ENCODE data around the gene TTN. TPM values are rescaled to one million over a fixed set of nuclear protein-coding genes. Genes with fewer than 3 reads are reported as not detected.

TTN gene
- total RNA-seq, 1 donor from 2014 or later = 2,803 TPM

DNA sequence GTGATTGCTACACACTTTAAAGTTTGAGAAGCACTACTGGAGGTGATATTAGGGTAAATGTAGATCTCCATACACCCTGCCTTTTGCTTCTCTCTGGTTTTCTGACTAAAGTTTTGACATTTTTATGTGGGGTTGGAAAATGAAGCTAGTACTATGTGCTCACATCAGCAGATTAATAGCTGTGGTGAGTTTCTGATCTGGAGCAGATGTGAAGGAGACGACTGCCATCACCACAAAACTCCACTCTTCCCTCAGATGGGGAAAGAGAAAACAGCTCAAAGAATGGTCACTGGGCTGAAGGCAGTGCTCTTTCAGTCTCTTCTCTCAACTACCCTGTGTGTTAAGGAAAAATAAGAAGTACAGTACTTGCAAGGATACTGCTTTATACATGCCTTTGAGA lies 289.7 kb downstream of the TTN start:
- TF ChIP-seq, protein P1, sequence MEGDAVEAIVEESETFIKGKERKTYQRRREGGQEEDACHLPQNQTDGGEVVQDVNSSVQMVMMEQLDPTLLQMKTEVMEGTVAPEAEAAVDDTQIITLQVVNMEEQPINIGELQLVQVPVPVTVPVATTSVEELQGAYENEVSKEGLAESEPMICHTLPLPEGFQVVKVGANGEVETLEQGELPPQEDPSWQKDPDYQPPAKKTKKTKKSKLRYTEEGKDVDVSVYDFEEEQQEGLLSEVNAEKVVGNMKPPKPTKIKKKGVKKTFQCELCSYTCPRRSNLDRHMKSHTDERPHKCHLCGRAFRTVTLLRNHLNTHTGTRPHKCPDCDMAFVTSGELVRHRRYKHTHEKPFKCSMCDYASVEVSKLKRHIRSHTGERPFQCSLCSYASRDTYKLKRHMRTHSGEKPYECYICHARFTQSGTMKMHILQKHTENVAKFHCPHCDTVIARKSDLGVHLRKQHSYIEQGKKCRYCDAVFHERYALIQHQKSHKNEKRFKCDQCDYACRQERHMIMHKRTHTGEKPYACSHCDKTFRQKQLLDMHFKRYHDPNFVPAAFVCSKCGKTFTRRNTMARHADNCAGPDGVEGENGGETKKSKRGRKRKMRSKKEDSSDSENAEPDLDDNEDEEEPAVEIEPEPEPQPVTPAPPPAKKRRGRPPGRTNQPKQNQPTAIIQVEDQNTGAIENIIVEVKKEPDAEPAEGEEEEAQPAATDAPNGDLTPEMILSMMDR (IDR thresholded peaks at IDR 0.05; ENCODE audit: borderline replicate concordance) = no peak
- no peaks in the 10 kb centered on the region for H3K9me3 ChIP-seq (replicated peaks)
- peaks cover 20% of the 10 kb centered on the region for H3K36me3 ChIP-seq
- H3K27ac ChIP-seq (replicated peaks) = no peak overlapping the region
- no peak for DNase-seq
- H3K4me3 ChIP-seq = no peak overlapping the region
- H3K27me3 ChIP-seq (ENCODE audit: low read depth) = no peaks in the 10 kb centered on the region
- intact Hi-C loops (cut with micrococcal nuclease) = no loop called here
- no peaks in the 10 kb centered on the region for H3K4me1 ChIP-seq

DNA sequence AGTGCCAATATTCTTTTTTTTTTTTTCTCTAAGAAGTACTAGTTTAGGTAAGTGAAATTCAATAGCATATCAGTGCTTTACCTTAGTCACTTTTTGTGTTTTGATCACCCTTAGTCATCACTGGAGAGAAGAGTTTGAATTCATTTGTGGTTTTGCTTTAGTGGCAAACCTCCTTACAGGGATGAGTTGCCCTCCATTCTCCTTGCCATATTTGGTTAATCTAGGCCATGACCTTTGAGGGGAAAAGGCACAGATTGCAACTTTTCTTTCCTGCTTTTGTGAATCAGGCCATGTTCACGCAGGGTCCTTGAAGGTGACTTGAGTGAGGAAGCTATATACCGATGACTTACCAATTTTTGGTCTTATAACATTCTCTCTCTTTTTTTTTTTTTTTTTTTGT lies 292.6 kb downstream of the TTN start:
- no peaks in the 10 kb centered on the region for H3K4me1 ChIP-seq
- H3K27me3 ChIP-seq (ENCODE audit: low read depth) = no peaks in the 10 kb centered on the region
- TF ChIP-seq, protein P1 (IDR thresholded peaks at IDR 0.05; ENCODE audit: borderline replicate concordance) = no peak
- H3K36me3 ChIP-seq = peaks cover 36% of the 10 kb centered on the region
- H3K4me3 ChIP-seq = no peak overlapping the region
- DNase-seq = no peak
- no peaks in the 10 kb centered on the region for H3K9me3 ChIP-seq (replicated peaks)
- intact Hi-C loops (cut with micrococcal nuclease) = no loop called here
- no peak overlapping the region for H3K27ac ChIP-seq (replicated peaks)

DNA sequence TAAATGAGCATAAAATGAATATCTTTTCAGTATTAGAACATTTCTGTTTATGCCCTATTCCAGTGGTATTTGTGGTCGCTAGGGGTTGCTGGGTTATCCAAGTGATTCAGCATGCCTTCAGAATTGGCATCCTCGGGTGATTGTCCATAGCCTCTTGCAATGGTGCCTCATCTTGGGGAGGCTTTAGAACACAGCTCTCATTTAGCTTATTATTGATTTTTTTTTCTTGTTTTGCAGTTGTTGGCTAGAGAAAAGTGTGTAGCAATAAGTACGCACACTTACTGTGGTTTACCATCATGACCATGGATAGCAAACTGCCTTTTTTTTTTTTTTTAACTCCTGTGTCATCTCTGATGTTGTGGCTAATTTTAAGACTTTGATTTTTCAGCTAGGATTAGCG lies 293.3 kb downstream of the TTN start:
- H3K27ac ChIP-seq (replicated peaks) = no peak overlapping the region
- no peaks in the 10 kb centered on the region for H3K27me3 ChIP-seq (ENCODE audit: low read depth)
- H3K9me3 ChIP-seq (replicated peaks) = no peaks in the 10 kb centered on the region
- no peaks in the 10 kb centered on the region for H3K4me1 ChIP-seq
- TF ChIP-seq, protein P1 (IDR thresholded peaks at IDR 0.05; ENCODE audit: borderline replicate concordance) = no peak
- peaks cover 39% of the 10 kb centered on the region for H3K36me3 ChIP-seq
- H3K4me3 ChIP-seq = no peak overlapping the region
- intact Hi-C loops (cut with micrococcal nuclease) = no loop called here
- DNase-seq = no peak

DNA sequence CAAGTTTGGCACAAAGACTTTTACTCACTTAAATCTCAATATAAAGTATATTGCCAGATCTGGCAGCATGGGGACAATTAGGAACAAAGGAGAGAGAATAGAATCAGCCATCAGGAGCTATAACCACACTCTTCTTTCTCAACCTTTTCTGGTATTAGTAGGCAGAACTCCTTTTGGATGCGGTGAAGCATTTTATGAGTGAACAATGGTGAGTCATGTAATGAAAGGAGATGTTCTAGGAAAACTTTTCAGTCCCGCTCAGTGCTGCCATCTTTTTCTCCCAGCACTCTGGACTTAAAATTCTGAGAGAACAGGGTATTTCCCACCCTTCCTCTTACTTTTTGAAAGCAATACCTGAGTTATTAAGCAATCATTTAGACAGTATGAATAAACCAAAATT lies 294.7 kb downstream of the TTN start:
- DNase-seq = no peak
- H3K36me3 ChIP-seq = peaks cover 30% of the 10 kb centered on the region
- no peak overlapping the region for H3K4me3 ChIP-seq
- intact Hi-C loops (cut with micrococcal nuclease) = no loop called here
- H3K9me3 ChIP-seq (replicated peaks) = no peaks in the 10 kb centered on the region
- H3K27me3 ChIP-seq (ENCODE audit: low read depth) = no peaks in the 10 kb centered on the region
- no peaks in the 10 kb centered on the region for H3K4me1 ChIP-seq
- H3K27ac ChIP-seq (replicated peaks) = no peak overlapping the region
- TF ChIP-seq, protein P1 (IDR thresholded peaks at IDR 0.05; ENCODE audit: borderline replicate concordance) = no peak

DNA sequence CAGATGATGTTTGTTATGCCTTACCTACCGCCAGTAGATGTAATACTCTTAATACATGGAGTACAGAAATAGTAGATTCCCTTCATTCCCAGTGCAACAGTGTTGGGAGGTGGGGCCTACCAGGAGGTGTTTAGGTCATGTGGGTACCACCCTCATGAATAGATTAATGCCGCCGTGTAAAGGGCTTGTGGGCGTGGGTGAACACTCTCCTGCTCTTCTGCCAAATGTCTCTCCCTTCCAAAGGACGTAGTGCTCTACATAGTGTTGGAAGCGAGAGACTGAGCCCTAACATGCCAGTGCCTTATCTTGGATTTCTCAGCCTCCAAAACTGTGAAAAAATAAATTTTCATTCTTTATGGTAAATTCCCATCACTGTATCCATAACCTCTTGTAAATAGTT lies 296.8 kb downstream of the TTN start:
- Histone ChIP-seq H3K4me3 (no peak overlapping the region), H3K4me1 (no peaks in the 10 kb centered on the region), H3K9me3 (replicated peaks) (no peaks in the 10 kb centered on the region), H3K36me3 (peaks cover 32% of the 10 kb centered on the region), H3K27ac (replicated peaks) (no peak overlapping the region), H3K27me3 (ENCODE audit: low read depth) (no peaks in the 10 kb centered on the region)
- DNase-seq = no peak
- TF ChIP-seq, protein P1 (IDR thresholded peaks at IDR 0.05; ENCODE audit: borderline replicate concordance) = no peak
- intact Hi-C loops (cut with micrococcal nuclease) = no loop called here

DNA sequence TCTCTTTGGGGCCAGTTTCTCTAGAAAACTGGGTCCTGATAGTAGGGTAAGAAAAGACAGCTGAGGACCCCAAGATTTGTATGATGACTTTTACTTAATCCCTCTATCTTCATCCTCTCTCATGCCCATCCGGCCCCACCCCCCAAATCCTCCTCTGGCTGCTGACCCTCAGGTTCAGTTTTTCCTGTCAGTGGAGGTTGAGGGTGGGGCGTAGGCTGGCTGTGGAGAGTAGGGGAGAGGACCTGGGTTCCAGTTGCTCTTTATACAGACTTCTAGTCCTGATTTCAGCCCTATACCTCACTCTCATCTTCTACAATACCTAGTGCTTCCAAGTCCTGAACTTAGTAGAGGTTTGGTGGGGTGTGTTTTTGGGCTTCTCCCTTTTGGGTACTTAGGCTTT lies 298.6 kb downstream of the TTN start:
- H3K36me3 ChIP-seq = peaks cover 50% of the 10 kb centered on the region
- H3K4me3 ChIP-seq = no peak overlapping the region
- TF ChIP-seq, protein P1 (IDR thresholded peaks at IDR 0.05; ENCODE audit: borderline replicate concordance) = no peak
- no peaks in the 10 kb centered on the region for H3K4me1 ChIP-seq
- DNase-seq = no peak
- H3K27me3 ChIP-seq (ENCODE audit: low read depth) = no peaks in the 10 kb centered on the region
- no peak overlapping the region for H3K27ac ChIP-seq (replicated peaks)
- intact Hi-C loops (cut with micrococcal nuclease) = no loop called here
- H3K9me3 ChIP-seq (replicated peaks) = no peaks in the 10 kb centered on the region

Measured in left ventricle myocardium inferior (tissue), 1 donor.